ENCODE results near the gene MYH14.

- TF ChIP-seq CTCF (IDR thresholded peaks at IDR 0.05) (no peak), EZH2 (IDR thresholded peaks at IDR 0.05) (no peak), EZH2phosphoT487 (IDR thresholded peaks at IDR 0.05) (no peak)
Measured at GRCh38 chr19:50317115-50317514, 113.7 kb downstream of the MYH14 start.

Data from neural progenitor cell (in vitro differentiated cells).